Measurements from ENCODE around the gene RNF144A. TPM values are rescaled to one million over a fixed set of nuclear protein-coding genes. Genes with fewer than 3 reads are reported as not detected.

Gene RNF144A
- polyA plus RNA-seq, 1 experiment, result 0.24 TPM

DNA sequence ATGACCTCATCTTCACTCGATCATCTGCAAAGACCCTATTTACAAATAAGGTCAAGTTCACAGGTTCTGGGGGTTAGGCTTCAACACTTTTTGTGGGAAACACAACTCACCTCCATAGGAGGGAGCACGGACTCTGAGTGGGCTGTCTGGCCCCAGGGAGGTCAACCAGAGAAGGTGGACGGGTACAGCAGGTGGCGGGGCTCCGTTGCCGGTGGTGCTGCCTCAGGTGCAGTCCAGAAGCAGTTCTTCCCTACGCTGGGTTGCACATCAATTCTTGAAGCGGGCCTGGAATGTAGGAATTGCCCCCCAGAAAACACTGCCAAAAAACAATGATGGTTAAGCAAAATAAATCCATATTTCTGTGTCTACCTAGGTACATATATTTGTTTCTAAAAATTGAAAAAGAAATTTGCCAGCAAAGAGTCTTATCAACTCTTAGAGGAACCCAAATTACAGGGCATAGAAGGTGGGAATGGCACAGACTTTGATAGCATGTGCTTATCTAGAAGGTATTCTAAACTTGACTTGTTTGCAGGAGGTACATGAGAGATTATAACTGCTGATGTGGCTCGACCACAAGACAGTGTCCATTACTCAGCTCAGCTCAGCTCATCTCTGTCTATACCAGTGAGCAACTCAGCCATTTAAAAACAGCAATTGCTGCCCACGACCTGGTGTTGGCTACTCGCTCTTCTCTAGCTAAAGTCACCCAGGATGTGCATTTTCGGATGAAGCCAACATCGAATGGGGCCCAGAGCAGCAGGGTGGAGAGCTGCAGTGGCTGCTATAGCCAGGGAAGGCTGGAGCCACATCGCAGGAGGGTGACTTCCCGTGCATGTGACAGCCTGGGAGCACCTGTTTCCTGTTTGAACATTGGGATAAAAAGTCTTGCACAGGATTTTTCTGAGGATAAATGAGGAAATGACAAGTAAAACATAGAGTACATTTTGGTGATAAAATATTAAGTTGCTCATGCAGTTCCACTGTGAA, 128.7 kb downstream of the RNF144A start:
- Histone ChIP-seq H3K4me3 (ENCODE audit: low read depth, low read length) (no peak overlapping the region), H3K9me3 (ENCODE audit: control insufficient read depth, insufficient read depth, low read length) (no peaks in the 10 kb centered on the region), H3K27me3 (ENCODE audit: control insufficient read depth, insufficient read depth, low read length) (no peaks in the 10 kb centered on the region), H3K27ac (ENCODE audit: low read depth, low read length) (no peak overlapping the region)
- POLR2A ChIA-PET, result no interaction called here
- no peak for DNase-seq (ENCODE audit: low read depth, low spot score)
- TF ChIP-seq, protein P1, sequence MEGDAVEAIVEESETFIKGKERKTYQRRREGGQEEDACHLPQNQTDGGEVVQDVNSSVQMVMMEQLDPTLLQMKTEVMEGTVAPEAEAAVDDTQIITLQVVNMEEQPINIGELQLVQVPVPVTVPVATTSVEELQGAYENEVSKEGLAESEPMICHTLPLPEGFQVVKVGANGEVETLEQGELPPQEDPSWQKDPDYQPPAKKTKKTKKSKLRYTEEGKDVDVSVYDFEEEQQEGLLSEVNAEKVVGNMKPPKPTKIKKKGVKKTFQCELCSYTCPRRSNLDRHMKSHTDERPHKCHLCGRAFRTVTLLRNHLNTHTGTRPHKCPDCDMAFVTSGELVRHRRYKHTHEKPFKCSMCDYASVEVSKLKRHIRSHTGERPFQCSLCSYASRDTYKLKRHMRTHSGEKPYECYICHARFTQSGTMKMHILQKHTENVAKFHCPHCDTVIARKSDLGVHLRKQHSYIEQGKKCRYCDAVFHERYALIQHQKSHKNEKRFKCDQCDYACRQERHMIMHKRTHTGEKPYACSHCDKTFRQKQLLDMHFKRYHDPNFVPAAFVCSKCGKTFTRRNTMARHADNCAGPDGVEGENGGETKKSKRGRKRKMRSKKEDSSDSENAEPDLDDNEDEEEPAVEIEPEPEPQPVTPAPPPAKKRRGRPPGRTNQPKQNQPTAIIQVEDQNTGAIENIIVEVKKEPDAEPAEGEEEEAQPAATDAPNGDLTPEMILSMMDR (IDR thresholded peaks at IDR 0.05; ENCODE audit: low read depth, low read length), result no peak
- CTCF ChIA-PET, result interaction anchor here (1.0 to 1.3 kb wide), 2 partner anchors 11 to 49 kb away, joined by 3 read pairs; no protein-coding TSS in a partner anchor

DNA sequence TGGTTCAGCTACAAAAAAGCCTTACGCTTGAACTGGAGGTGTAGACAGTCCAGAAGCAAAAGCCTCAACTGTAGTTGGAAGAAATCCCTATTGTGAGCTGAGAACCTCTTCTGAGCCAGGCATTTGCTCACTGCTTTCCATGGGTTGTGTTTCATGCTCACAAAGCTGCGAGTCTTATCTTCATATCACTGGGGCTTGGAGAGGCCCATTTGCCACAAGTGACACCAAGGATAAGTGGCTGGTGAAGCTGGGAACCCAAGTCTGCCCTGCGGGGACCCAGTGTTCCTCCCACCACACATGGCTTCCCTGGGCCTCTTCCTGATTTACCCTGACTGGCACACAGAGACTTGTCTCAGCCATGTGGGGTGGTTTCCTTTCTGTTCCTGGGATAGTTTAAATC, 130.4 kb downstream of the RNF144A start:
- no peak overlapping the region for H3K4me3 ChIP-seq (ENCODE audit: low read depth, low read length)
- H3K27ac ChIP-seq (ENCODE audit: low read depth, low read length), result no peak overlapping the region
- TF ChIP-seq, protein P1 (IDR thresholded peaks at IDR 0.05; ENCODE audit: low read depth, low read length), result no peak
- DNase-seq (ENCODE audit: low read depth, low spot score), result no peak
- ChIA-PET POLR2A (no interaction called here), CTCF (no interaction called here)
- H3K9me3 ChIP-seq (ENCODE audit: control insufficient read depth, insufficient read depth, low read length), result no peaks in the 10 kb centered on the region
- no peaks in the 10 kb centered on the region for H3K27me3 ChIP-seq (ENCODE audit: control insufficient read depth, insufficient read depth, low read length)

DNA sequence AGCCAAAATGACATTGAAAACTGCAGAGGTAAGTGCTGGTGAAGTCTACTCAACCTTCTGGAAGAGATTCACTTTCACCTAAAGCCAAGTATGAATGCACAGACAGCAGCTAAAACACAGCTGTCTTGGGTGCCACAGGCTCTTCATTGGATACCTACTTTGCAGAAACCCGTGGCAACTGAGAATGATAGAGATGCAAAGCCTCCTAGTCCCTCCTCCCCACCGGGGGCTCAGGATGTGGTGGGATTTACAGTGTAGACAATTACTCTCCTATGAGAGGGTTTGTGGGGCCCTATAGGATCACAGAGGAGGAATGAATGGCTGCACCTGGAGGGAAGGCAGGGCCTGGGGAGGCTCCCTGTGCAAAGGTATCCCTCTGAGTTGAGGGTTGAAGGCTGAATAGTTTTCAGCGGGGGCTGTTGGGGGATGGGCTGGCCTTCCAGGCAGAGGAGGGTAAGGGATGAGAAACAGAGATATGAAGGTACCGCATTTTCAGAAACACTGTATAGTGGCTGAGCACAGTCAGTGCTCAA, 131.6 kb downstream of the RNF144A start:
- CTCF ChIA-PET, result no interaction called here
- no peak overlapping the region for H3K4me3 ChIP-seq (ENCODE audit: low read depth, low read length)
- no peaks in the 10 kb centered on the region for H3K27me3 ChIP-seq (ENCODE audit: control insufficient read depth, insufficient read depth, low read length)
- POLR2A ChIA-PET, result no interaction called here
- no peak for DNase-seq (ENCODE audit: low read depth, low spot score)
- H3K9me3 ChIP-seq (ENCODE audit: control insufficient read depth, insufficient read depth, low read length), result no peaks in the 10 kb centered on the region
- H3K27ac ChIP-seq (ENCODE audit: low read depth, low read length), result no peak overlapping the region
- TF ChIP-seq, protein P1 (IDR thresholded peaks at IDR 0.05; ENCODE audit: low read depth, low read length), result no peak

- TF ChIP-seq, protein P1 (IDR thresholded peaks at IDR 0.05; ENCODE audit: low read depth, low read length), result no peak
- H3K27ac ChIP-seq (ENCODE audit: low read depth, low read length), result no peak overlapping the region
- H3K9me3 ChIP-seq (ENCODE audit: control insufficient read depth, insufficient read depth, low read length), result no peaks in the 10 kb centered on the region
- no peak overlapping the region for H3K4me3 ChIP-seq (ENCODE audit: low read depth, low read length)
- CTCF ChIA-PET, result interaction anchor here (1.3 kb wide), 1 partner anchor 9 kb away, joined by 3 read pairs; no protein-coding TSS in a partner anchor
- POLR2A ChIA-PET, result no interaction called here
- no peaks in the 10 kb centered on the region for H3K27me3 ChIP-seq (ENCODE audit: control insufficient read depth, insufficient read depth, low read length)
- DNase-seq (ENCODE audit: low read depth, low spot score), result no peak
Observed at GRCh38 chr2:7052404-7052803, 135.2 kb downstream of the RNF144A start.
